GM18867 (cell line): Measurements from ENCODE around the gene ELAC2.

ENCODE experiments used
- ATAC-seq: cut with Tn5 transposase; IDR thresholded peaks from one replicate; pipeline ENCODE4 v1.9.1; 2021; ENCODE audit warnings: mild to moderate bottlenecking, moderate library complexity; ENCODE audit not compliant: unreplicated experiment

The ELAC2 gene

DNA sequence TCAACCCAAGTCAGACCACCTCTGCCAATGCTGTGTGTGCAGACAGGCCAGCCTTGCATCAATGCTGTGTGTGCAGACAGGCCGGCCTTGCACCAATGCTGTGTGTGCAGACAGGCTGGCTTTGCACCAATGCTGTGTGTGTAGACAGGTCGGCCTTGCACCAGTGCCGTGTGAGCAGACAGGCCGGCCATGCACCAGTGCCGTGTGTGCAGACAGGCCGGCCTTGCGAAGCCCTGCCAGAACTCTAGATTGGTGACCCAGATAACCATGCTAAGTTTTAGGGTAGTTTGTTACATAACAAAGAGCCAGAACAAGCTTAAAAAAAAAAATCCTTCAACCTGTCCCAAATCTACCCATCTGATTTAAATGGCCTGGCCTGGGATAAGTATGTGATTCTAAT is 54.3 kb downstream of the ELAC2 start:
- ATAC-seq: no peak

DNA sequence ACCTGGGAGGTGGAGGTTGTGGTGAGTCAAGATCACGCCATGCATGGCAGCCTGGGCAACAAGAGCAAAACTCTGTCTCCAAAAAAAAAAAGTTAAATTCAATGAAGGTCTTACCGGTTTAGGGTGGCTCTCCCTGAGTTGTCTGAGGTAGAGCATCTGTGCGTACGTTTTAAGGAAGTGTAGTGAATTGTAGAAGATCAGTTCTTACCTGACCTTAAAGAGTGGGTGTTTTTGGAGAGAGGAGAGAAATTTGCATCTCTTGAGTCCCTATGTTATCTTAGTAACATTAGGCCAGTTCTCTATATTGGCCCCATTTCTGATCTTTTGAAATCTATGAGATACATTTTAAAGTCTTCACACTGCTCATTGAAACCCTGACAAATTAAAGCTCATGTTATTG is 56.2 kb downstream of the ELAC2 start:
- ATAC-seq: no peak

GRCh38 chr17:12959441-12959840 is 58.4 kb downstream of the ELAC2 start:
- no peak for ATAC-seq

GRCh38 chr17:12958786-12959185 is 59.0 kb downstream of the ELAC2 start:
- ATAC-seq: no peak

DNA sequence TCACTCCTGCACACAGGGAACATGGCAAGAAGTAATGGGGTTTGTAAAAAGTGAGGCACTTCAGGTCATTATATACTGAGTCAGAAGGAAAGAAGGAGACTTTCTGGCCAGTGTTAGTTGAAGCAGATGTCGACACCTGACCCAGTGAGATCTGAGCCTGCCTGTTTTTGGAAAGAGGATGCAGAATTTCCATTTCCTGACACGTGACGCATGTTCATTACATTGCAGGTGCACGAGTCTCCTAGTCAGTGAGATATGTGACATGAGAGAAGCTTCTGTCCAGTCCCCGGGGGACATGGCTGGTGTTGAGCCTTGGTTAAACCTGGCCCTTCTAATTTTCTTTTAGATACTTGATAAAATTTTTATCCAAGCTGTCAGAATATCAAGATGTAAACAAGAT is 62.3 kb downstream of the ELAC2 start:
- no peak for ATAC-seq

- ATAC-seq: no peak
These were observed 64.7 kb downstream of the ELAC2 start for GRCh38 chr17:12953156-12953555.

DNA sequence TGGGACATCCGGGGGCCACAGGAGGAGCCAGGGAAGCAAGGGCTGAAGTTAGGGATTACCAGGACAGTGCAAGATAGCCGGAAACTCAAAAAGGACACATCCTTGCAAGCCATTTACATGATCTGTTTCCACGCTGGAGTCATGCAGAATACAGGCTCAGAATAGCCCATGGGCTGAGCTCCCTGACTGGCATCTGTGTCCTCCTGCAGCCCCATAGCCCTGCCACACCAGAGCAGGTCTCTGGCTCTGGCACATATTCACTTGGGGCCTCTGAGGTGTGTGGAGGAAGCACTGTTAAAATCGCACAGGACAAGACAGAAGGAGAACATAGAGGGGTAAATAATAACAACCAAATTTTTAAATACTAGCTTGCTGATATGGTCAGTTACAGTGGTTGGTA is 65.8 kb downstream of the ELAC2 start:
- no peak for ATAC-seq

- no peak for ATAC-seq
These were observed 70.8 kb downstream of the ELAC2 start for GRCh38 chr17:12947047-12947446.
